ENCODE data around the gene AFAP1. TPM values are rescaled to one million over a fixed set of nuclear protein-coding genes. Genes with fewer than 3 reads are reported as not detected.

AFAP1 gene
- total RNA-seq, 1 experiment from 2014 or later = 42.1 TPM

DNA sequence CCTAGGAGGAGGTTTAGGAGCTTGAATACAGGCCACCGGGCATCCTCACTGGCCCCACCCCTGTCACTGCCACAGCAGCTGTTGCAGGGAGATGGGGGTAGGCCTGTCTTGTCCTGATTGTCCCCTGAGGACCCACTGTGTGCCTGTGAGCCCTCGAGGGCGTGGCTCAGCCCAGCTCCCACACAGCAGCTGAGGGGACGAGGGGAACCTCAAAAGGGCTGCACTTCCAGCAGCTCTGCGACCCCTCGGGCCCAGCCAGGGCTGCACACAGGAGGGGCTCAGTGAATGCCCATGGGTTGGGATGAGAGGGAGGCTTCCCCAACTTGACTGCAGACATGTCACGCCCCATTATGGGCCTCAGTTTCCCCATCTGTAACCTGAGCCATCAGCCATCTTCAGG is 225.9 kb downstream of the AFAP1 start:
- no peak overlapping the region for H2AFZ ChIP-seq (ENCODE audit: low read length)
- H3K9me3 ChIP-seq (ENCODE audit: low read length) = no peaks in the 10 kb centered on the region
- no peaks in the 10 kb centered on the region for H3K4me1 ChIP-seq (ENCODE audit: insufficient read depth, low read length)
- ChIA-PET CTCF (no interaction called here), POLR2A (ENCODE audit: unreplicated experiment) (no interaction called here)
- H3K79me2 ChIP-seq (ENCODE audit: low read length) = no peaks in the 10 kb centered on the region
- no TSS peak for BruUV-seq (replicated peaks)
- H3F3A ChIP-seq (ENCODE audit: low read length, unreplicated experiment) = no peaks in the 10 kb centered on the region
- no peak overlapping the region for H3K27ac ChIP-seq (ENCODE audit: low read length)
- intact Hi-C loops (cut with micrococcal nuclease) = no loop called here
- no peak overlapping the region for H3K4me2 ChIP-seq (ENCODE audit: low read length)
- no peaks in the 10 kb centered on the region for H3K27me3 ChIP-seq (ENCODE audit: low read length)
- no peaks in the 10 kb centered on the region for H3K9me2 ChIP-seq (replicated peaks; ENCODE audit: low read length)
- no peak overlapping the region for H3K4me3 ChIP-seq (ENCODE audit: low read length)
- ATAC-seq (no peak), DNase-seq (no peak)
- no peaks in the 10 kb centered on the region for H3K36me3 ChIP-seq (ENCODE audit: low read depth, low read length)
- H4K20me1 ChIP-seq (ENCODE audit: low read length) = no peaks in the 10 kb centered on the region
- TF ChIP-seq EZH2phosphoT487 (IDR thresholded peaks at IDR 0.05; ENCODE audit: borderline replicate concordance, low read length) = no peak
- no peak overlapping the region for H3K9ac ChIP-seq (ENCODE audit: low read length)

DNA sequence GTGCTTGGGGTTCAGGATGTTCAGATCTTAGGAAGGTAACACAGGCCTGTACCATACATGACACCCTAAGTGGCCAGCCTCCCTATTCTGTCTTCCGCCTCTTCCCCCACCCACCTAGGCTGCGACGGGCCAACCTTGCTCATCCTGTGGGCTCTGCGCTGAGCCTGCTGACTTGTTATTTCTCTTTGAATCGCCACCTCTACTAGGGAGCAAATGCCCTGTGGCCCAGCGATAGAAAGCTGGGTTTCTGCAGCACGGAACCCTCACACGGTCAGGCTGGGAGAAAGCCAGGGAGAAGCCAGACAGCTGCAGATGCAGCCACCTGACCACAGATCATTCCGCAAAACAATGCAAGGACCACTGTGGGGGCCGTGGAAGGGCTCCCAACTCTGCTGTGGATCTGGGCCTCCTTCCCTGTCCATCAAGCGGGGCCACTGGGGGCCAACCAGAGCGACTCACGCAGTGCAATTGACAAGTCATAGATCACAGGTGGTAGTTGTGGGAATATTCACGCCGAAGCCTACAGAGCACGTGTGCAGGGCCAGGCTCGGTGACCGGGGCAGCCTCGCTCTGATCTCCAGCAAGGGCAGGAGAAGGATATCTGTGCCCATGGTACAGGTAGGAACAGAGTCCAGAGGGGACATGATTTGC is 227.5 kb downstream of the AFAP1 start:
- H3K9me3 ChIP-seq (ENCODE audit: low read length) = no peaks in the 10 kb centered on the region
- POLR2A ChIA-PET (ENCODE audit: unreplicated experiment) = no interaction called here
- no peak for ATAC-seq
- H3K4me3 ChIP-seq (ENCODE audit: low read length) = no peak overlapping the region
- intact Hi-C loops (cut with micrococcal nuclease) = no loop called here
- DNase-seq = no peak
- H3K27me3 ChIP-seq (ENCODE audit: low read length) = no peaks in the 10 kb centered on the region
- no peaks in the 10 kb centered on the region for H3K4me1 ChIP-seq (ENCODE audit: insufficient read depth, low read length)
- H3K36me3 ChIP-seq (ENCODE audit: low read depth, low read length) = no peaks in the 10 kb centered on the region
- no peak overlapping the region for H3K9ac ChIP-seq (ENCODE audit: low read length)
- H3F3A ChIP-seq (ENCODE audit: low read length, unreplicated experiment) = no peaks in the 10 kb centered on the region
- CTCF ChIA-PET = no interaction called here
- H3K79me2 ChIP-seq (ENCODE audit: low read length) = no peaks in the 10 kb centered on the region
- no peak overlapping the region for H2AFZ ChIP-seq (ENCODE audit: low read length)
- H4K20me1 ChIP-seq (ENCODE audit: low read length) = no peaks in the 10 kb centered on the region
- TF ChIP-seq, protein P1, sequence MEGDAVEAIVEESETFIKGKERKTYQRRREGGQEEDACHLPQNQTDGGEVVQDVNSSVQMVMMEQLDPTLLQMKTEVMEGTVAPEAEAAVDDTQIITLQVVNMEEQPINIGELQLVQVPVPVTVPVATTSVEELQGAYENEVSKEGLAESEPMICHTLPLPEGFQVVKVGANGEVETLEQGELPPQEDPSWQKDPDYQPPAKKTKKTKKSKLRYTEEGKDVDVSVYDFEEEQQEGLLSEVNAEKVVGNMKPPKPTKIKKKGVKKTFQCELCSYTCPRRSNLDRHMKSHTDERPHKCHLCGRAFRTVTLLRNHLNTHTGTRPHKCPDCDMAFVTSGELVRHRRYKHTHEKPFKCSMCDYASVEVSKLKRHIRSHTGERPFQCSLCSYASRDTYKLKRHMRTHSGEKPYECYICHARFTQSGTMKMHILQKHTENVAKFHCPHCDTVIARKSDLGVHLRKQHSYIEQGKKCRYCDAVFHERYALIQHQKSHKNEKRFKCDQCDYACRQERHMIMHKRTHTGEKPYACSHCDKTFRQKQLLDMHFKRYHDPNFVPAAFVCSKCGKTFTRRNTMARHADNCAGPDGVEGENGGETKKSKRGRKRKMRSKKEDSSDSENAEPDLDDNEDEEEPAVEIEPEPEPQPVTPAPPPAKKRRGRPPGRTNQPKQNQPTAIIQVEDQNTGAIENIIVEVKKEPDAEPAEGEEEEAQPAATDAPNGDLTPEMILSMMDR (conservative IDR thresholded peaks at IDR 0.05; ENCODE audit: low read depth, low read length) = no peak
- TF ChIP-seq EZH2 (IDR thresholded peaks at IDR 0.05; ENCODE audit: low read length, unreplicated experiment) (no peak), EZH2phosphoT487 (IDR thresholded peaks at IDR 0.05; ENCODE audit: borderline replicate concordance, low read length) (no peak)
- no peak overlapping the region for H3K4me2 ChIP-seq (ENCODE audit: low read length)
- BruUV-seq (replicated peaks) = no TSS peak
- no peak overlapping the region for H3K27ac ChIP-seq (ENCODE audit: low read length)
- no peaks in the 10 kb centered on the region for H3K9me2 ChIP-seq (replicated peaks; ENCODE audit: low read length)

DNA sequence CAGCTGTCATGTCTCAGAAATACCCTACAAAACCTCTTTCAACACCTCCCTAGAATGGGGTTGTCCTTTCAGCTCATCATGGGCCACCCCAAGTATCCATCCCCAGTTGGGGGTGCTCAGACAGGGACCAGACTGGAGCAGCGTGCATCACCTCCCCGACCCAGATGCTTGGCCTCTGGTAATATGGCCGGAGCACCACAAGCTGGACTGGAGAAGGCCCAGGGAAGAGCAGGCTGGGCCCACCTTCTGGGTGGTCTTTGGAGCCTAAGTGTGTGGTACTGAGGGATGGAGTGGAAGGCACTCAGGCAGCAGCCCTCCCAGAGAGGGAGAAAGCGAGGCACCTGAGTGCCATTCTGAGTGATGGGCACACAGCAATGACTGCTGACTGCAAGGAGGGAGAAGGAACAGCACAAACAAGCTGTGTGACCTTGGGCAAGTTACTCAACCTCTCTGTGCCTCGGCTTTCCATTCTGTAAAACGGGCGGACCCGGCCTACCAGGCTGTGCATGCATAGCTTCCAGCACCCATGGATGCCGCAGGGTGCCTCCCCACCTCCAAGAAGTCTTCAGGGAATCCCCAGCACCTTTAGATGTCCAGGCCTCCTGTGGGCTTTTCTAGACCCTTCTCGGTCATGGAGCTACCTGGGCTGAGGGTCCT is 228.2 kb downstream of the AFAP1 start:
- no peaks in the 10 kb centered on the region for H3F3A ChIP-seq (ENCODE audit: low read length, unreplicated experiment)
- DNase-seq (no peak), ATAC-seq (no peak)
- no peaks in the 10 kb centered on the region for H3K27me3 ChIP-seq (ENCODE audit: low read length)
- TF ChIP-seq, protein P1 (conservative IDR thresholded peaks at IDR 0.05; ENCODE audit: low read depth, low read length) = no peak
- no peak for TF ChIP-seq EZH2 (IDR thresholded peaks at IDR 0.05; ENCODE audit: low read length, unreplicated experiment)
- TF ChIP-seq EZH2phosphoT487 (IDR thresholded peaks at IDR 0.05; ENCODE audit: borderline replicate concordance, low read length) = no peak
- H4K20me1 ChIP-seq (ENCODE audit: low read length) = no peaks in the 10 kb centered on the region
- H3K4me1 ChIP-seq (ENCODE audit: insufficient read depth, low read length) = no peaks in the 10 kb centered on the region
- H3K79me2 ChIP-seq (ENCODE audit: low read length) = no peaks in the 10 kb centered on the region
- H2AFZ ChIP-seq (ENCODE audit: low read length) = no peak overlapping the region
- H3K36me3 ChIP-seq (ENCODE audit: low read depth, low read length) = no peaks in the 10 kb centered on the region
- no peak overlapping the region for H3K4me3 ChIP-seq (ENCODE audit: low read length)
- no peak overlapping the region for H3K4me2 ChIP-seq (ENCODE audit: low read length)
- intact Hi-C loops (cut with micrococcal nuclease) = no loop called here
- H3K9ac ChIP-seq (ENCODE audit: low read length) = no peak overlapping the region
- no peaks in the 10 kb centered on the region for H3K9me3 ChIP-seq (ENCODE audit: low read length)
- no TSS peak for BruUV-seq (replicated peaks)
- no peaks in the 10 kb centered on the region for H3K9me2 ChIP-seq (replicated peaks; ENCODE audit: low read length)
- ChIA-PET CTCF (no interaction called here), POLR2A (ENCODE audit: unreplicated experiment) (no interaction called here)
- no peak overlapping the region for H3K27ac ChIP-seq (ENCODE audit: low read length)
